AG09319 (cell line): ENCODE data around the gene FAM43A.

Source experiments
- DNase-seq: peaks from one replicate; pipeline ENCODE4 v3.0.0-alpha.2; 2010; ENCODE audit warnings: low read depth; ENCODE audit errors: extremely low read depth
- CTCF ChIP-seq: IDR thresholded peaks from 2 replicates; pipeline ENCODE4 v1.5.1; 2011; ENCODE audit warnings: low read depth, mild to moderate bottlenecking, inconsistent platforms, low read length, moderate library complexity

Gene FAM43A

GRCh38 chr3:194689493-194689944 lies 3.8 kb downstream of the FAM43A start:
- DNase-seq, result peak; percentile 85
- TF ChIP-seq CTCF, result no peak

GRCh38 chr3:194690501-194691372 lies 5.1 kb downstream of the FAM43A start:
- no peak for TF ChIP-seq CTCF
- no peak for DNase-seq

DNA sequence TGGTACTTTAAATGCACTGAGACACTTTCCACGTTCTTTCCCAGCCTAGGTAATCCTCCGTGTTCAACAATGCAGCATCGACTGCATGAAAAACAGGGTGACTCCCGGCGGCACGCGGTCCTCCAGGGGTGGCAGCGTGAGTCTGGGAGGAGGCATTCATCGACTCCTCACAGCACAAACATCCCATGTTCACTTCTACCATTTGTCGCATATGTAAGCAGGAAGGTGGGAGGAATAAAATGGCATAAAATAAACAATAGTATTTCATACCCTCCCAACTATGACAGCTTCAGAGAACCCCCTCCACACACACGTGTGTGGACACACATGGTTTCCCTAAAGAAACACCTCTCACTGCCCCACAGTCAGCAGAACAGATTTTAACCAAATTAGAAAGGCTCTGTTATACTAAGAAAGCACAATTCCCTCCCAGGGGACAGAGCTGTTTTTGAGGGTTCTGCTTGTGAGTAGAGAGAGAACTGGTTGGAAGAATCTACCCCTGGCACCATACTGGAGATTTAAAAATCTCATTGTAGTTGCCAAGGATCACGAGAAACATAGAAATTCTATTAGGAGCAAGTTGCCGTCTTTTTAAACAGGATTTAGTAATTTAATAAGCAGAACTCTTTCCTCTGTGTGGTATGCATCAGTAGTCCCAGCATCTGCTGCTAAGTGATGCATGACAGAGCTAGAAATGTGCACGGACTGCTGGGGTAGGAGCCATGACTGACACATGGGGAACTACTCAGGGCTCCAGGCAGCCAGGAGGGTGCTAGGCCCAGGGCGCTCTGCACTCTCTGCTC lies 6.0 kb downstream of the FAM43A start:
- peak; percentile 62 for DNase-seq
- no peak for TF ChIP-seq CTCF

DNA sequence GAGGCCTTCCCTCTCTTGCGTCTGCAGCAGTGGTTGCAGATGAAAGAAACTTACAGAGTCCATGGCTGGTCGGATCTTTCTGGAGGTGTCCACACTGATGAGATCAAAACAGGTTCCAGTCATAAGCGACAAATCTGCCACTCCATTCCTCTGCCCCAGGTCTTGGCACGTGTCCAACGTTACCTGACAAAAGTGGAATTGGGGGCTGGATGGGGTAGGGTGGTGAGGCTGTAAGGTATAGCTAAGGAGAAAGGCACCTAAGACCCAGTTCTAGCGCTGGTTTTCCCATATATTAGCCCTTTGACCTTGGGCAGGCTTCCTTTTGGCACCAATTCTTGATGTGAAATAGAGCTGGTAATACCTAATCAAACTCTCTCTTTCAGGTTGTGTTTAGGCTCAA lies 11.0 kb downstream of the FAM43A start:
- no peak for DNase-seq
- no peak for TF ChIP-seq CTCF

GRCh38 chr3:194702545-194702944 lies 16.9 kb downstream of the FAM43A start:
- DNase-seq, result no peak
- TF ChIP-seq CTCF, result no peak

DNA sequence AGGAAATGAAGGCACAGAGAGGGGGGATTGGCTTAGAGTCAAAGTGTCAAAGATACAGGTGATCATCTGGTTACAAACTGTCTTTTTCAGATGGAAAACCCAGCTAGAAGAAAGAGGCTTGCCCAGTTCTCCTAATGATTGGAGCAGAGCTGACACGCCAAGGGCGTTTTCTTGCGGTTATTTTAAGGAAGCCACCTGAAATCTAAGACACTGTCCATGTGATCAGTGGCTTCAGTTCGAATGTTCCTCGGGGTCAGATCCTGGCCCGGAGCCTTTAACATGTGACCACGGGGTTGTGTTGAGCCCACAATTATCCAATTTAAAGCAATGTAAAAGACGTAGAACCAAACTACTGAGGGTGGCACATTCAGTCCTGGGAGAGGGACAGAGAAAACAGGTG lies 19.5 kb downstream of the FAM43A start:
- TF ChIP-seq CTCF, result no peak
- DNase-seq, result no peak

DNA sequence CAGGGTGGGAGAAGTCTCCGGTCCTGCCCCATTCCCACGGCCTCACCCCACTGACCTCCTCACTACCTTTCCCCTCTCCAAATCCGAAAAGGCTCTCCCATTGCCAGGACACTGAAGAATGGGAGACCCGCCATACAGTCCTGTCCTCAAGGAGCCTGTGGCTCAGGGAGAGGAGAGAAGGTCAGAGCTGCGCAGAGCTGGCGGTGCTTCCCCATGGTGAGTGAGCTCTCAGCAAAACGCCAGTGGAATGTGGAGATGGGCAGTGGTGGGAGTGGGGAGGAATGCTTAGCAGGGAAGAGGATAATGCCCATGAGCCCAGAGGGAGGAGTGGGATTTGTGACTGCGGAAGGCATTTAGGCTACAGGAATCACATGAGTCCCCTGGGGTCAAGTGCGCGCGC lies 20.1 kb downstream of the FAM43A start:
- TF ChIP-seq CTCF, result no peak
- DNase-seq, result no peak
